HG03135 (cell line): ENCODE measurements around the gene BPI.
"Not testable (repeated sequence)": the region's sequence is repeated elsewhere in the genome, so short reads cannot be mapped to it uniquely, and the experiment has no call there.

Experiments
- ATAC-seq: cut with Tn5 transposase; IDR thresholded peaks from one replicate; pipeline ENCODE4 v1.9.1; 2021; ENCODE audit warnings: mild to moderate bottlenecking, moderate library complexity; ENCODE audit not compliant: unreplicated experiment

Gene BPI

GRCh38 chr20:38302786-38303185 lies 1.2 kb upstream of the BPI start:
- ATAC-seq: no peak

- no peak for ATAC-seq
Measured at GRCh38 chr20:38304845-38305447, 990 bp downstream of the BPI start.

DNA sequence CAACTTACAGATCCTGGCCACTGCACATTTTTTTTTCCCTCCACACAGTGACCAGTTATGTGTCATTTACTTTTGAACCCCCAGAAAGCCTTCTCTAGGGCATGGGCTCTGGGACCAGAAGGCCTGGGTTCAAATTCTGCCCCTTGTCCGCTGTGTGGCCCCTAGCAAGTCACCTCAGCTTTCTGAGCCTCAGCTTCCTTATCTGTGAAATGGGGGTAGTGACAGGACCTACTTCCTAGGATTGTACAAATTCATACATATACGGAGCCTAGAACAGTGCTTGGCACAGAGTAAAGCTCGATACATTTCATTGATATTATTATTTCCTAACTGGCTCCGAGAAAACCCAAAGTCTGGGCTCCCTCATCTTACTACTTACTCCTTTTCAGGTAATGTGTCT lies 1.6 kb downstream of the BPI start:
- ATAC-seq: no peak

- ATAC-seq: no peak
Measured at GRCh38 chr20:38306379-38306778, 2.4 kb downstream of the BPI start.

DNA sequence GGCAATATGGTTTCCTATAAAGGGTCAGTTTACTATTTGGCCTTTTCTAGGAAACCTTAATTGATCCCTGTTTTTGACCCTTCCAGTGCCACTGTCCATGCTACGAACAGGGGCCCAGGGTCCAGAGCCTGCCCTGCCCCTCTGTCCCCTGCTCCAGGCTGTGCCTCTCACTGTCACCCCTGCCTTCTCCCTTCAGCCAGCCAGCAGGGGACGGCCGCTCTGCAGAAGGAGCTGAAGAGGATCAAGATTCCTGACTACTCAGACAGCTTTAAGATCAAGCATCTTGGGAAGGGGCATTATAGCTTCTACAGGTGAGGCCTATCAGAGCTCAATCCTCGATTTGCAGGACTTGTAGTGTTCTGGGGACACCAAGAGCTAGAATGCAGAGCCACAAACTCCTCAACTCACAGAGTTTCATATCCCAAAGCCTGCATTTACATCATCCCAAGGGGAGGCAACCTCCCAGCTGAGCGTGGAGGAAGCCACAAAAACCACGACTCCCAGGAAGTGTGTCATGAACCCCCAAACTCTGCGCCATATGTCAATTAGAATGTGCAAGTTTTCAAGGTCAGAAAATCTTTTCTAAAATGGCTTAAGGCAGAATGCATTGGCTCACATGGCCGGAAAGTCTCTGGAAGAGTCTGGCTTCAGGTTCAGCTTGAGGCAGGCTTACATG lies 3.6 kb downstream of the BPI start:
- no peak for ATAC-seq

DNA sequence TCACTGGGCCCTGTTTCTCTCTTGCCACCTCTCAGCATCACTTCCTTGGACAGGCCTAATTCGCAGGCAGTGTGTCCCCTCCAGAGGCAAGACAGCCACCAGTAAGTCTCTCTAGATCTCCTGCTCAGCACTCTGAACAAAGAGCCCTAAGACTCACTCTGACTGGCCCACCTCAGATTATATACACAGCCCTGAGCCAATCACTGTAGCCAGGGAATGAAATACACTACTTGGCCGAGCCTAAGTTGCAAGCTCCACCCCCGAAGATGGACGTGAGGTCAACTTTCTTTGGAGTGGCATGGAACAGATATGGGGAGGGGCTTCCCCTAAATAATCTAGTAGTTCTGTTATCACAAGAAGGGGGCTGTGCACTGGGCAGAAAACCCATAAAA lies 4.1 kb downstream of the BPI start:
- ATAC-seq: no peak

DNA sequence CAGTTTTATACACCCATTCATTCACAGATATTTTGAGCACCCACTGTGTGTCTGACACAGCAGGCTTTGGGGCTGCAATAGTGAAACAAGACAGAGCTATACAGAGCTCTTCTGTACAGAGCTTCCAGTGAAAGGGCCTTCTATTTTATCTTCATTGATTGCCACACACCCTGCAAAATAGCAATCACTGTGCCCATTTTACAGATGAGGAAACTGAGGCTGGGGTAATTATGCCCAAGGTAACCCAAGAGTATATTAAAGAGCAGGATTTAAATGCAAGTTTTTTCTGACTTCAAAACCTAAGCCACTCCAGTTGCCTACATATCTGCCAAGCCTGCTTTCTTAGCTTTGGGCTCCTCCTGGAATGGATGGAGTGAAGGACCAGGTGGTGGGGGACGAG lies 4.5 kb downstream of the BPI start:
- ATAC-seq: no peak

DNA sequence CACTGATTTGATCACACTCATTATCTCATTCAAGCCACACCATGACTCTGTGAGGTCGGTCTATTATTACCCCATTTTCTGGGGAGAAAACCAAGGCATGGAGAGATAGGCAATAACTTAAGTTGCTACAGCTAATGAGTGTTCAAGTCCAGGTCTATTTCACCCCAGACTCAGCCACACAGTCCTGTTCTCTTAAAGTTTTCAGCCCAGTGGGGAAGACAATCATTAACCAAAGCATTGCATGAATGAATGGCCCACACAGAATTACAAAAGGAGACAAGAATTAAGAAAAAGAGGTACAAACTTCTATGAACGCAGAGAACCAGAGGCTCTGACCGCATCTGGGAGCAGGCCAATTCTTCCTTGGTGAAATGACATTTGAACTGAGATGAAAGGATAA lies 7.1 kb downstream of the BPI start:
- no peak for ATAC-seq

GRCh38 chr20:38311491-38311890 lies 7.5 kb downstream of the BPI start:
- ATAC-seq: no peak

- ATAC-seq: no peak
Measured at GRCh38 chr20:38313676-38314075, 9.7 kb downstream of the BPI start.

GRCh38 chr20:38314350-38314749 lies 10.4 kb downstream of the BPI start:
- ATAC-seq: not testable (repeated sequence)

DNA sequence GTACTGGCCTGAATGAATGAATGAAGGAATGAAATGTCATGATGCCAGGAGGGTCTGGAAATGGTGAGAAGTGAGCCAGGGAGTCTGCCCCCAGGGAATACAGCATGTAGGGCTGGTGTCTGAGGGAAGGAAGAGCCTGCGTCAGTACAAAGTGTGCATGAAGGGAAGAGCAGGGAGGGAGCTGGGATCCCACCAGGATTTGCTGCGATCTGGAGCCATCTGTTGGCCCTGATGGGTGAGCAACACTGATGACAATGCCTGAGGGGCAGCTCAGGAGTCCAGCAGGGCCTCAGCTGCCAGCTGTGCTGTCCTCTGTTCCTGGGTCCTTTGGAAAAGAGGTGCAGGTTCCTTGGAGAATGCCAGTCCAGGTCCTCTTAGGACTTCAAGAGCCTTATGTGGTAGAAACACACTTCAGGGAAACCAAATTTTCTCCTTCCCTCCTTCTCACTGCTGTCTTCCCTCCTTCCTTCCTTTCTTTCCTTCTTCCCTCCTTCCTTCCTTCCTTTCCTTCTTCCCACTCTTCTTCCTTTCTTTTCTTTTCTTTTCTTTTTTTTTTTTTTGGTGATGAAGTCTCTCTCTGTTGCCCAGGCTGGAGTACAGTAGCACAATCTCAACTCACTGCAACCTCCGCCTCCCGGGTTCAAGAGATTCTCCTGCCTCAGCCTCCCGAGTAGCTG lies 11.5 kb downstream of the BPI start:
- no peak for ATAC-seq

GRCh38 chr20:38316341-38316740 lies 12.4 kb downstream of the BPI start:
- ATAC-seq: no peak

DNA sequence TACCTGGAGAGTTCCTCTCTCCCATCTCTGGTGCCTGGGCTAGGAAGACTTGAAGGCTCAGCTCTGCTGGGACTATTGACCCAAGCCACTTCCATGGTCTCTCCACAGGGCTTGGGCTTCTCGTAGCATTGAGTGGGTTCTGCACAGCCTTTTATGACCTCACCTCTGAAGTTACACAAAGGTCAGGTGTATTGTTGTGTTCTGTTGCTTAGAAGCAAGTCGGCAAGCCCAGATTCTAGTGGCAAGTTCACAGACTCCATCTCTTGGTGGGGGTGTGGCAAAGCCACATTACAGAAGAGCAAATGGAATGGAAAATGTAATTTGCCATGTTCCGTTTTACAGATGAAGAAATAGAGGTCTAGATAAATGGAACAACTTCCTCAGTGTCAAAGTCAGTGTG lies 13.5 kb downstream of the BPI start:
- ATAC-seq: no peak

DNA sequence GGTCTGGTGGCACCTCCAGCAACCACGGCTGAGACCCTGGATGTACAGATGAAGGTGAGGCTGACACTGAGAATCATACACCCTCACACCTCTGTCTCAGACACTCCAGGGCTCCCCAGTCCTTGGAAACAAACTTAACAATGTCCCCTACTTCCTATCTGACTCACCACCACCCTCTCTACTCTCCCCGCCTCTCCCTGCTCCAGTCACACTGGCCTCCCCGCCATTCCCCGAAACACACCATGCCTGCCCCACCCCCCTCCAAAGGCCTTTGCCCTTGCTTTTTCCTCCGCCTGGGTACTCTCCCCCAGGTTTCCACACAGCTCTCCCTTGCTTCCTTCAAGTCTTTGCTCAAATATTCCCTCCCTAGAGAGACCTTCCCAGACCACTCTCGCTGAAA lies 16.3 kb downstream of the BPI start:
- no peak for ATAC-seq

DNA sequence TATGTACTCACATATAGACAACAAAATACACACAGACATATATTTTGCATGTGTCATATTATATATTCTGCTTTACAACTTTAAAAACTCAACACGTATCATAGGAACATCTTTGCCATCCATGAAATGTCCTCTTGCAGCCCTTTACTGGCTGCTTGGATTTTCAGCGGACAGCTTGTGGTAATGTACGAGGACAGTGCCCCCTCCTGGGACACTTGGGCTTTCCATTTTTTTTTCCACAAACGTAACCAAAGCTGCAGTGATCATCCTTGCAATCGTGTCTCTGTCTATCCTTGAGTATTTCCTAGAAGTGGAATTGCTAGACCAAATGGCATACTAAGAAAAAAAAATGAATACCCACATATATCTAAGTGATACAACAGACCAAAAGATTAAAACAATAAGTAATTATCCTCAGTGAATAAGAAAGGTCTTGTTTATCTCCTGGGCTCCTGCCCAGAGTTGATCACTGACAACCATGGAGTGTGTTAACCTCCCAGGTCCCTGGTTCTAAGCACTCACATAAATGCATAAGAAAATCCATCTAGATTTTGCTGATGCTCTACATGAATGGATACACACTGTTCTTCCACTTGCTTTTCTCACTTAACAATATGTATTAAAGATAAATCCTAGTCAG lies 18.1 kb downstream of the BPI start:
- no peak for ATAC-seq

DNA sequence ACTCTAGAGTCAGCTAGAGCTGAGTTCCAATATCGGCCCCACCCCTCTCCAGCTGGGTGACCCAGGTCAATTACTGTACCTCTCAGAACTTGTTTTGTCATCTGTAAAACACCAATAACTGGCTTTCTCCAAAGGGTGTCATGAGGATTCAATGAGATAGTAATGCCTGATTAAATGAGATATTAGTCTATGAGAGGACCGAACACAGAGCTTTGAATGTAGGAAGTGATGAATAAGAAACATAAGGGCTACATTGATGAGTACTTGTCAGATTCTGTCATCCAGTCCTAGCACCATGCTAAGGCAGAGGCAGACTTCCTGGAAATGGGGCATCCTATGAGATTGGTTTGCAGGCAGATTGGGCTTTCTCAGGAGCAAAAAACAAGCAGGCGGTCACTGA lies 20.2 kb downstream of the BPI start:
- no peak for ATAC-seq

- ATAC-seq: no peak
Measured at GRCh38 chr20:38325167-38325566, 21.2 kb downstream of the BPI start.

DNA sequence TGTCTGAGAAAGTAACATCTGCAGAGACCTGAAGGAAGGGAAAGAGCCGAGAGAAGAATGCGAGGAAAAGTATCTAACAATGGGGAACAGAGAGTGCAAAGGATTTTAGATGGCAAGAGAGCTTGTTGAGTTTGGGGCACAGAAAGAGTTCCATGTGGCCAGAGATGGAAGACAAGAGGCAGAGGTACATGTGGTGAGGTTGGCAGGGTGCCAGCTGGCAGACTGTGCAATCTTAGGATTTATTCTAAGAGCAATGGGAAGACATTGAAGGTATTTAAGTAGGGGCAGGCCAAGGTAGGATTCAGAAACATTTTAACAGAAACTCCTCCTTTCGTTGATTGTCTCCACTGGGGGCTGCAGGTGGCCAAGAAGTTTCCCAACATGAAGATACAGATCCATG lies 21.9 kb downstream of the BPI start:
- no peak for ATAC-seq

DNA sequence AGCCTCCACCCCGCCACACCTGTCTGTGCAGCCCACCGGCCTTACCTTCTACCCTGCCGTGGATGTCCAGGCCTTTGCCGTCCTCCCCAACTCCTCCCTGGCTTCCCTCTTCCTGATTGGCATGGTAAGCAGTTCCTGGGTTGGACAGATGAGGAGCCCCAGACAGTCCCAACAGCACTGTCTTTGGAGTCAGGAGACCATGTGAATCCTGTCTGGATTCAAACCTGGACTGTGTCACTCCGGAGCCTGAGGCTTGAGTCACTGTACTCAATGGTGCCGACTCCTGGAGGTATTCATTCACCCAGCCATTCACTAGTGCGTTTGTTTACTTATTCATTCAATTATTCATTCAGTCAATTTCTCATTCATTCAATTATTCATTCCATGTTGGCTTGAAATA lies 22.4 kb downstream of the BPI start:
- ATAC-seq: no peak

- ATAC-seq: no peak
Measured at GRCh38 chr20:38330638-38331037, 26.7 kb downstream of the BPI start.

GRCh38 chr20:38331245-38331644 lies 27.3 kb downstream of the BPI start:
- no peak for ATAC-seq
